Measurements from ENCODE around the gene NSMF. TPM values are rescaled to one million over a fixed set of nuclear protein-coding genes. Genes with fewer than 3 reads are reported as not detected.

The NSMF gene
- polyA plus RNA-seq, 1 donor (not counting 4 experiments of a cell fraction or from before 2014, with no cell fraction given), result 29.5 TPM

- FAIRE-seq, result no peak
- dilution Hi-C loops (cut with MboI; ENCODE audit: extremely low pct_ligation_motif_present, low sequenced_read_pairs), result no loop called here
Observed at GRCh38 chr9:137504432-137504777, 45.3 kb upstream of the NSMF start.

GRCh38 chr9:137502008-137502911 lies 43.1 kb upstream of the NSMF start:
- H3K9me1 ChIP-seq (ENCODE audit: control insufficient read depth, extremely low read depth, insufficient read depth, low read length), result no peaks in the 10 kb centered on the region
- no peak overlapping the region for H3K4me2 ChIP-seq (ENCODE audit: control insufficient read depth, extremely low read depth, insufficient read depth, low read depth, low read length)
- H3K79me2 ChIP-seq (ENCODE audit: control insufficient read depth, insufficient read depth, low read length), result no peaks in the 10 kb centered on the region
- no peaks in the 10 kb centered on the region for H4K20me1 ChIP-seq (ENCODE audit: control insufficient read depth, extremely low read depth, insufficient read depth, low read length)
- H3K27ac ChIP-seq (ENCODE audit: control insufficient read depth, insufficient read depth, low read length), result no peak overlapping the region
- FAIRE-seq (no peak), DNase-seq (ENCODE audit: low read depth, low spot score) (no peak)
- H3K9ac ChIP-seq (ENCODE audit: control insufficient read depth, extremely low read depth, insufficient read depth, low read length), result no peak overlapping the region
- no peaks in the 10 kb centered on the region for H3K9me3 ChIP-seq (ENCODE audit: control insufficient read depth, low read depth, low read length)
- no peaks in the 10 kb centered on the region for H3K4me1 ChIP-seq (ENCODE audit: control insufficient read depth, extremely low read depth, insufficient read depth, low read length)
- H3K4me3 ChIP-seq (ENCODE audit: control insufficient read depth in 2 of 3, extremely low read depth in 1 of 3, insufficient read depth in 2 of 3, low read depth in 1 of 3, low read length in 3 of 3), result no peak overlapping the region
- TF ChIP-seq, protein P1, sequence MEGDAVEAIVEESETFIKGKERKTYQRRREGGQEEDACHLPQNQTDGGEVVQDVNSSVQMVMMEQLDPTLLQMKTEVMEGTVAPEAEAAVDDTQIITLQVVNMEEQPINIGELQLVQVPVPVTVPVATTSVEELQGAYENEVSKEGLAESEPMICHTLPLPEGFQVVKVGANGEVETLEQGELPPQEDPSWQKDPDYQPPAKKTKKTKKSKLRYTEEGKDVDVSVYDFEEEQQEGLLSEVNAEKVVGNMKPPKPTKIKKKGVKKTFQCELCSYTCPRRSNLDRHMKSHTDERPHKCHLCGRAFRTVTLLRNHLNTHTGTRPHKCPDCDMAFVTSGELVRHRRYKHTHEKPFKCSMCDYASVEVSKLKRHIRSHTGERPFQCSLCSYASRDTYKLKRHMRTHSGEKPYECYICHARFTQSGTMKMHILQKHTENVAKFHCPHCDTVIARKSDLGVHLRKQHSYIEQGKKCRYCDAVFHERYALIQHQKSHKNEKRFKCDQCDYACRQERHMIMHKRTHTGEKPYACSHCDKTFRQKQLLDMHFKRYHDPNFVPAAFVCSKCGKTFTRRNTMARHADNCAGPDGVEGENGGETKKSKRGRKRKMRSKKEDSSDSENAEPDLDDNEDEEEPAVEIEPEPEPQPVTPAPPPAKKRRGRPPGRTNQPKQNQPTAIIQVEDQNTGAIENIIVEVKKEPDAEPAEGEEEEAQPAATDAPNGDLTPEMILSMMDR (optimal IDR thresholded peaks at IDR 0.05 in 1 of 3, IDR thresholded peaks at IDR 0.05 in 1 of 3, conservative IDR thresholded peaks at IDR 0.05 in 1 of 3; ENCODE audit: extremely low read depth in 1 of 3, insufficient read depth in 2 of 3, low read length in 3 of 3), result no peak
- TF ChIP-seq EZH2 (IDR thresholded peaks at IDR 0.05; ENCODE audit: low read length), result no peak
- H3K36me3 ChIP-seq (ENCODE audit: control insufficient read depth in 2 of 2, extremely low read depth in 1 of 2, insufficient read depth in 2 of 2, low read length in 2 of 2), result no peaks in the 10 kb centered on the region
- no peak overlapping the region for H2AFZ ChIP-seq (ENCODE audit: control insufficient read depth, low read length)
- H3K27me3 ChIP-seq (ENCODE audit: control insufficient read depth, extremely low read depth, insufficient read depth, low read length), result no peaks in the 10 kb centered on the region
- dilution Hi-C loops (cut with MboI; ENCODE audit: extremely low pct_ligation_motif_present, low sequenced_read_pairs), result no loop called here

More at GRCh38 chr9:137504432-137504777, 45.3 kb upstream of the NSMF start:
- Histone ChIP-seq H3K36me3 (ENCODE audit: control insufficient read depth in 2 of 2, extremely low read depth in 1 of 2, insufficient read depth in 2 of 2, low read length in 2 of 2) (no peaks in the 10 kb centered on the region), H4K20me1 (ENCODE audit: control insufficient read depth, extremely low read depth, insufficient read depth, low read length) (no peaks in the 10 kb centered on the region), H3K9me1 (ENCODE audit: control insufficient read depth, extremely low read depth, insufficient read depth, low read length) (no peaks in the 10 kb centered on the region), H2AFZ (ENCODE audit: control insufficient read depth, low read length) (no peak overlapping the region), H3K9ac (ENCODE audit: control insufficient read depth, extremely low read depth, insufficient read depth, low read length) (no peak overlapping the region), H3K4me3 (ENCODE audit: control insufficient read depth in 2 of 3, extremely low read depth in 1 of 3, insufficient read depth in 2 of 3, low read depth in 1 of 3, low read length in 3 of 3) (no peak overlapping the region), H3K79me2 (ENCODE audit: control insufficient read depth, insufficient read depth, low read length) (no peaks in the 10 kb centered on the region), H3K27ac (ENCODE audit: control insufficient read depth, insufficient read depth, low read length) (no peak overlapping the region), H3K9me3 (ENCODE audit: control insufficient read depth, low read depth, low read length) (no peaks in the 10 kb centered on the region), H3K4me1 (ENCODE audit: control insufficient read depth, extremely low read depth, insufficient read depth, low read length) (no peaks in the 10 kb centered on the region), H3K27me3 (ENCODE audit: control insufficient read depth, extremely low read depth, insufficient read depth, low read length) (no peaks in the 10 kb centered on the region), H3K4me2 (ENCODE audit: control insufficient read depth, extremely low read depth, insufficient read depth, low read depth, low read length) (no peak overlapping the region)
- TF ChIP-seq, protein P1 (optimal IDR thresholded peaks at IDR 0.05 in 1 of 3, IDR thresholded peaks at IDR 0.05 in 1 of 3, conservative IDR thresholded peaks at IDR 0.05 in 1 of 3; ENCODE audit: extremely low read depth in 1 of 3, insufficient read depth in 2 of 3, low read length in 3 of 3), result no peak
- no peak for TF ChIP-seq EZH2 (IDR thresholded peaks at IDR 0.05; ENCODE audit: low read length)
- no peak for DNase-seq (ENCODE audit: low read depth, low spot score)

Measured in keratinocyte (primary cell).